AG04450 (cell line): ENCODE measurements around the gene PAEP. TPM values are rescaled to one million over a fixed set of nuclear protein-coding genes. Genes with fewer than 3 reads are reported as not detected.

Source experiments
- CTCF ChIA-PET: fragments of 300-600, 350-600 bp; formaldehyde crosslinking; extraction: SDS; loops from one replicate; lab custom pipeline; 2022; ENCODE audit warnings: antibody characterized with exemption, inconsistent platforms; lab: Charles Lee
- POLR2A ChIA-PET: fragments of 350-600 bp; formaldehyde crosslinking; extraction: SDS; loops from one replicate; lab custom pipeline; 2021; ENCODE audit warnings: antibody characterized with exemption, inconsistent platforms; lab: Yijun Ruan, JAX
- DNase-seq: peaks from one replicate; pipeline ENCODE4 v3.0.0-alpha.2; 2011; ENCODE audit warnings: low read depth, low spot score
- H3K27ac ChIP-seq: one replicate; pipeline ENCODE4 v1.5.1; 2012; ENCODE audit warnings: low read depth, low read length, control low read depth
- H3K27me3 ChIP-seq: one replicate; pipeline ENCODE4 v1.6.0; 2012; ENCODE audit warnings: low read length; ENCODE audit not compliant: control insufficient read depth, insufficient read depth
- H3K4me3 ChIP-seq: 2 replicates; pipeline ENCODE4 v1.5.1; 2011; ENCODE audit warnings: mild to moderate bottlenecking, low read depth, low read length, control low read depth
- H3K9me3 ChIP-seq: 2 replicates; pipeline ENCODE4 v1.5.1; 2012; ENCODE audit warnings: low read length; ENCODE audit not compliant: control insufficient read depth, insufficient read depth
- polyA plus RNA-seq: library from polyadenylated mRNA; depleted of rRNA; stranded (reverse); fragments of >200 nt; gene quantifications from 2 replicates; pipeline ENCODE4 v1.2.3, GENCODE V29; 2011
- TF ChIP-seq, protein P1 (sequence below): IDR thresholded peaks from 2 replicates; pipeline ENCODE4 v1.5.1; 2011; ENCODE audit warnings: low read depth, low read length, control low read depth, inconsistent platforms

Gene PAEP
- polyA plus RNA-seq, 1 experiment = not detected

DNA sequence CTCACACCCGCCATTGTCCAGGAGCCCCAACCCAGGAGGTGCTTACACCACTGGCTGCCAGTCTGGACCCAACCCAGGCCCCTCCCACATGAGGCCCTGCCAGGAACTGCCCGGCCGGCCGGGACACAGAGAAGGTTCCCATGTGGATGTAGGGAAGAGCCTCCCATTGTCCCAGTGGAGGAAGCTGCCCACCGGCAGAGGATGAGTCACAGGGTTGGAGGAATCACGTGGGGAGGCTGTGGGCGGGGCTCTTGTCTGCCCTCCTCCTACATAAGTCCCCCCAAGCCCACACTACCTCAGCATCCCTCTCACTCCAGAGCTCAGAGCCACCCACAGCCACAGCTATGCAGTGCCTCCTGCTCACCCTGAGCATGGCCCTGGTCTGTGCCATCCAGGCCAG is 26.1 kb downstream of the PAEP start:
- no peak for DNase-seq
- H3K4me3 ChIP-seq = no peak overlapping the region
- POLR2A ChIA-PET = no interaction called here
- peaks cover 3% of the 10 kb centered on the region for H3K27me3 ChIP-seq
- no peak overlapping the region for H3K27ac ChIP-seq
- peaks cover 12% of the 10 kb centered on the region; the same call in 1 of the 2 replicates for H3K9me3 ChIP-seq
- CTCF ChIA-PET = interaction anchor here (1.2 kb wide), 1 partner anchor 15 kb away, joined by 3 read pairs; no protein-coding TSS in a partner anchor
- TF ChIP-seq, protein P1, sequence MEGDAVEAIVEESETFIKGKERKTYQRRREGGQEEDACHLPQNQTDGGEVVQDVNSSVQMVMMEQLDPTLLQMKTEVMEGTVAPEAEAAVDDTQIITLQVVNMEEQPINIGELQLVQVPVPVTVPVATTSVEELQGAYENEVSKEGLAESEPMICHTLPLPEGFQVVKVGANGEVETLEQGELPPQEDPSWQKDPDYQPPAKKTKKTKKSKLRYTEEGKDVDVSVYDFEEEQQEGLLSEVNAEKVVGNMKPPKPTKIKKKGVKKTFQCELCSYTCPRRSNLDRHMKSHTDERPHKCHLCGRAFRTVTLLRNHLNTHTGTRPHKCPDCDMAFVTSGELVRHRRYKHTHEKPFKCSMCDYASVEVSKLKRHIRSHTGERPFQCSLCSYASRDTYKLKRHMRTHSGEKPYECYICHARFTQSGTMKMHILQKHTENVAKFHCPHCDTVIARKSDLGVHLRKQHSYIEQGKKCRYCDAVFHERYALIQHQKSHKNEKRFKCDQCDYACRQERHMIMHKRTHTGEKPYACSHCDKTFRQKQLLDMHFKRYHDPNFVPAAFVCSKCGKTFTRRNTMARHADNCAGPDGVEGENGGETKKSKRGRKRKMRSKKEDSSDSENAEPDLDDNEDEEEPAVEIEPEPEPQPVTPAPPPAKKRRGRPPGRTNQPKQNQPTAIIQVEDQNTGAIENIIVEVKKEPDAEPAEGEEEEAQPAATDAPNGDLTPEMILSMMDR = no peak

DNA sequence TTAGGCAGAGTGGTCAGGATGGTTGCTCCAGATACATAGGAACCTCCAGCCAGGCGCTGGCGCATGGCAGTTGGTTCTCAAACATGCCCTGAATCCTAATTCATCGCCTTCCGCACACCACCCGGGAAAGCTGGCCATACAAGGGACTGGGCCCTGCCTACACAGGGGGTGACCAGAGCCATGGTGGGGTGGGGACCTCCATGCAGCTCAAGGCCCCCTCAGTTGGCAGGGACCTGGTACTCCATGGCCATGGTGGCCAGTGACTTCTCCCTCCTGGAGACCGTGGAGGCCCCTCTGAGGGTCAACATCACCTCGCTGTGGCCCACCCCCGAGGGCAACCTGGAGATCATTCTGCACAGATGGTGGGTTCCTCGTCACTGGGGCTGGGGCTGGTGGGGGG is 26.8 kb downstream of the PAEP start:
- Histone ChIP-seq H3K27ac (no peak overlapping the region), H3K4me3 (no peak overlapping the region), H3K27me3 (peaks cover 3% of the 10 kb centered on the region), H3K9me3 (peaks cover 7% of the 10 kb centered on the region; the same call in 1 of the 2 replicates)
- ChIA-PET CTCF (interaction anchor here (1.2 kb wide), 1 partner anchor 14 kb away, joined by 3 read pairs; no protein-coding TSS in a partner anchor), POLR2A (no interaction called here)
- TF ChIP-seq, protein P1 = no peak
- DNase-seq = no peak

DNA sequence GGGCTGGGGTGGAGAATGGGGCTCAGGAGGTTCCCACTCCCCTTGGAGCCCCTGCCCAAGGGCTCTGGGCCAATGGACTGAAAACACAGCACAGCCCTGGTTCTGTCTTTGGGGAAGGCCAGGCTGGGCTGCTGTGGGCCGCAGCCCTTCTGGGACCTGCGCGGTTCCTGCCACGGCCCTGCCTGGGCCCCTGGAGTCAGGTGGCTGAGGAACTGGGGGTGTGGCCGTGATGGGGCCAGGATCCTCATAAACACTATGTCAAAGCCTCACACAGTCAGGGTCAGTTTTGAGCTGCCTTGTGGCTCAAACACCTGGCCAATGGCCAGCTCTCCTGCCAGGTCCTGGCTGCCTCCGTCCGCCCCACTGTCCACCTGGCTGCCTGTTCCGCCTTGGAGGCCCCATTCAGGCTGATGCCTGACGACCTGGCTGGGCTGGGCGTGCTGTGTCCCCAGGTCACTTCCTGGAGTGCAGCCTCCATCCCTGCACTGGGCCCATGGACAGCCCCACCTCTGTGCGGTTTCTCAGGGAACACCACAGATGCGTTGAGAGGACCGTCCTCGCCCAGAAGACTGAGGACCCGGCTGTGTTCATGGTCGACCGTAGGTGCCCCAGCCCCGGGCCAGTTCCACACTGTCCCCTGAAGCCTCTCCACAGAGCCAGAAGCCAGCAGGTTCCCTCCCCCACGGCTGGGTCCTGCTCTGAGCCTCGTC is 27.5 kb downstream of the PAEP start:
- Histone ChIP-seq H3K27me3 (peaks cover 3% of the 10 kb centered on the region), H3K4me3 (no peak overlapping the region), H3K27ac (no peak overlapping the region), H3K9me3 (peaks cover 3% of the 10 kb centered on the region; the same call in 1 of the 2 replicates)
- ChIA-PET CTCF (interaction anchor here (1.8 kb wide), 1 partner anchor 14 kb away, joined by 6 read pairs; no protein-coding TSS in a partner anchor), POLR2A (no interaction called here)
- TF ChIP-seq, protein P1 = no peak
- no peak for DNase-seq

DNA sequence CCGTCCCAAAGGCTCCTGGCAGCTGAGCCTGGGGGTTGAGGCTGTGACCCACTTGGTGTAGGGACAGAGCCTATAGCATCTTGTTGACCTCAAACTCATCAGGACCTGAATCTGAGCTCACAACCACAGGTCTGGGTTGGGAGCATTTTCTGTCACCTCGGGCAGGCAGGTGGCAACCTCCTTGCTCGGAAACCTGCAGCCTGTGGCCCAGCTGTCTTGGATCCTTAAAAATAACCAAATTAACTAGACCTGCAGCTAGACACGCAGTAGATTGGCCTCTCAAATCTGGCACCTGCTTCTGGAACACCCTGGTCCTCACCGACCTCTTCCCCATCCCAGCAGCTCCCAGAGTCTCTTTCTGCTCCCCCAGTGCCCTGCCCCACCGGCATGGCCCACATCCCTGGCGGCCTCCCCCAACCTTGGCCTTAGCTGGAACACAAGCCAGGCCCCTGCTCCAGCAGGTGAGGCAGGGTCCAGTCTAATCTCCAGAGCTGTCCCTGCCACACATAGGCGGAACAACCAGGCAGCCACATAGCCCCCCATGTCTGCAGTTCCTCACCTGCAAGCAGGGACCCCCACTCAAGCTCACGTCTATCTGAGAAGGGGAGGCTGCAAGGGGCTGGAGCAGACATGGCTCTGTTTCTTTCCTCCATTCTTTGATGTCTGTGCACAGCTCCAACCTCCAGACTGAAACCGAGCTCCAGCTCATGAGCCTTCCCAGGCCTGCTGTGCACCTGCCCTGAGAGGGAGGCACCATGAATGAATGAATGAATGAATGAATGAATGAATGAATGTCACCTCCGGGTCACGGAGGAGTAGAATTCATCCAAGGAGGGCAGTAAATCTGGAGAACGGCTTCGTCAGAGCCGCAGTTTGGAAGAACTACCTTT is 28.3 kb downstream of the PAEP start:
- Histone ChIP-seq H3K27me3 (peaks cover 3% of the 10 kb centered on the region), H3K9me3 (peaks cover 3% of the 10 kb centered on the region; the same call in 1 of the 2 replicates), H3K4me3 (no peak overlapping the region), H3K27ac (no peak overlapping the region)
- POLR2A ChIA-PET = no interaction called here
- CTCF ChIA-PET = interaction anchor here (1.8 kb wide), 1 partner anchor 13 kb away, joined by 6 read pairs; no protein-coding TSS in a partner anchor
- TF ChIP-seq, protein P1 = no peak
- no peak for DNase-seq
